Measurements from ENCODE around the gene PPP1R3G. TPM values are rescaled to one million over a fixed set of nuclear protein-coding genes. Genes with fewer than 3 reads are reported as not detected.

PPP1R3G gene
- total RNA-seq, 1 experiment from 2014 or later: 0.44 TPM

GRCh38 chr6:5122504-5123112 lies 37.5 kb downstream of the PPP1R3G start:
- intact Hi-C loops (cut with micrococcal nuclease; ENCODE audit: unreplicated experiment): no loop called here
- no peaks in the 10 kb centered on the region for H3K36me3 ChIP-seq (ENCODE audit: control insufficient read depth, insufficient read depth, low read length)
- H3K27me3 ChIP-seq (ENCODE audit: control insufficient read depth, insufficient read depth, low read length): no peaks in the 10 kb centered on the region
- no TSS peak for BruUV-seq (replicated peaks)
- no peak overlapping the region for H3K27ac ChIP-seq (ENCODE audit: low read length)
- no peaks in the 10 kb centered on the region for H3K9me3 ChIP-seq (ENCODE audit: control insufficient read depth, insufficient read depth, low read depth, low read length)
- POLR2A ChIA-PET: no interaction called here
- ATAC-seq (no peak), DNase-seq (ENCODE audit: low read depth, low spot score) (no peak)
- CTCF ChIA-PET: no interaction called here
- H3K4me1 ChIP-seq (ENCODE audit: control insufficient read depth, insufficient read depth, low read length): no peaks in the 10 kb centered on the region
- in situ Hi-C loops (cut with HindIII; ENCODE audit: low pct_unique_long_range_greater_than_20kb, low sequenced_read_pairs): no loop called here
- no peak for TF ChIP-seq REST (IDR thresholded peaks at IDR 0.05; ENCODE audit: insufficient read depth in 1 of 2, low read depth in 2 of 2, low read length in 1 of 2)
- no peak for TF ChIP-seq CTCF (IDR thresholded peaks at IDR 0.05)
- no peak for TF ChIP-seq POLR2AphosphoS5 (IDR thresholded peaks at IDR 0.05; ENCODE audit: low read depth, low read length)
- TF ChIP-seq TCF7L2 (IDR thresholded peaks at IDR 0.05; ENCODE audit: low read depth, low read length): no peak
- no peak for TF ChIP-seq SIN3A (IDR thresholded peaks at IDR 0.05; ENCODE audit: borderline replicate concordance, insufficient read depth, low read depth, low read length)
- H3K4me3 ChIP-seq (ENCODE audit: low read depth in 2 of 2, low read length in 2 of 2): no peak overlapping the region

DNA sequence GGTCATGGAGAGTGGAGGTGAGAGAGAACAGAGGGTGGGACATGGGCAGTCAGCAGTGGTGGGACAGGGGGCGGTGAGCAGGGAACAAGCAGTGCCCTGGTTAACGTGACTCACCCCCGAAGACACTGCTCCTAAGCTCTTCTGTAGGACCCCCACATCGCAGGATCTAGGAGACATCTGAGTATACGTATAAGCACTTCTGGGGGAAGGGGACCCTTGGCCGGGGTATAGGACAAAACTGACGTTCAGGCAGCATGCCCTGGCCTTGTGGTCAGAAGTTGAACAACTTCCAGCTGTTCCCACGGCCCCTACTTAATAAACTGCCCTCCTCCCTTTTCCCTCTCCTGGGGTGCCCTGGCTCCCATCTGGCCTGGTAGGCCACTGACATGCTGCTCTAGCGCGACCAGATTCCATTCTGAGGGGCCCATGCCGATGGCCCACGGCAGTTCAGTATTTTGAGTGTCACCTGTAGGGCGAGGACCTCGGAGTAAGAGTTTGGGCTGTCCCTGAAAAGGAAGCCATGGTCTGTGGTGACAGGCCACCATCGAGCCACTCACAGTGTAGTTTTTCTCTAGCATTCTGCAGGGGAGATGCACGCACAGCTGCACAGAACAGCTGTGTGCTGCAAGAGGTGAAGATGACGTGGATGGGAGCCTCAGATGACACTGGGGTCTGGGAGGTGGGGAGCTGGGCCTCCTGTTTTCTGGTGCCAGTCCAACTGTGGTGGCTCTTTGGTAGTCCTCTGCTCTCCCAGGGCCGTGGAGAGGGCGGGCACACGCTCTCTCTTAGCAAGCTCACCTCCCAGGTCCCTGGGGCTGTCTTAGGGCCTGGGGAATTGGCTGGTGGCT lies 38.4 kb downstream of the PPP1R3G start:
- no peak for ATAC-seq
- intact Hi-C loops (cut with micrococcal nuclease; ENCODE audit: unreplicated experiment): no loop called here
- in situ Hi-C loops (cut with HindIII; ENCODE audit: low pct_unique_long_range_greater_than_20kb, low sequenced_read_pairs): no loop called here
- ChIA-PET POLR2A (no interaction called here), CTCF (no interaction called here)
- H3K36me3 ChIP-seq (ENCODE audit: control insufficient read depth, insufficient read depth, low read length): no peaks in the 10 kb centered on the region
- no peaks in the 10 kb centered on the region for H3K4me1 ChIP-seq (ENCODE audit: control insufficient read depth, insufficient read depth, low read length)
- no peak for DNase-seq (ENCODE audit: low read depth, low spot score)
- H3K27me3 ChIP-seq (ENCODE audit: control insufficient read depth, insufficient read depth, low read length): no peaks in the 10 kb centered on the region
- H3K9me3 ChIP-seq (ENCODE audit: control insufficient read depth, insufficient read depth, low read depth, low read length): no peaks in the 10 kb centered on the region
- TF ChIP-seq SIN3A (IDR thresholded peaks at IDR 0.05; ENCODE audit: borderline replicate concordance, insufficient read depth, low read depth, low read length) (no peak), REST (IDR thresholded peaks at IDR 0.05; ENCODE audit: insufficient read depth in 1 of 2, low read depth in 2 of 2, low read length in 1 of 2) (no peak), CTCF (IDR thresholded peaks at IDR 0.05) (no peak), POLR2AphosphoS5 (IDR thresholded peaks at IDR 0.05; ENCODE audit: low read depth, low read length) (no peak), TCF7L2 (IDR thresholded peaks at IDR 0.05; ENCODE audit: low read depth, low read length) (no peak)
- H3K4me3 ChIP-seq (ENCODE audit: low read depth in 2 of 2, low read length in 2 of 2): no peak overlapping the region
- BruUV-seq (replicated peaks): no TSS peak
- H3K27ac ChIP-seq (ENCODE audit: low read length): no peak overlapping the region
